Thyroid gland (tissue), 4 donors: ENCODE data around the gene EVA1A. TPM values are rescaled to one million over a fixed set of nuclear protein-coding genes. Genes with fewer than 3 reads are reported as not detected.

Experiments
- DNase-seq, 2 donors: peaks; one replicate each; pipeline ENCODE4 v3.0.0-alpha.2; 2019
- H3K27ac ChIP-seq, 3 donors: fragments of 200-600 bp; sonication (generic); 1 replicate in 2 of 3; 2 replicates in 1 of 3; pipeline ENCODE4 v1.5.1; 2016 to 2019; ENCODE audit warnings: mild to moderate bottlenecking in 1 of 3, moderate library complexity in 1 of 3
- H3K27me3 ChIP-seq: fragments of 200-600 bp; sonication (generic); one replicate; pipeline ENCODE4 v1.5.1; 2019
- H3K36me3 ChIP-seq, 2 donors: fragments of 200-600 bp; sonication (generic); one replicate each; pipeline ENCODE4 v1.5.1; 2016 to 2019
- H3K4me1 ChIP-seq, 2 donors: fragments of 200-600 bp; sonication (generic); one replicate each; pipeline ENCODE4 v1.5.1; 2017 to 2019
- H3K4me3 ChIP-seq, 3 donors: fragments of 200-600 bp; sonication (generic); replicated peaks in 1 of 3; 1 replicate in 2 of 3; 2 replicates in 1 of 3; pipeline ENCODE4 v1.5.1; 2016; ENCODE audit warnings: mild to moderate bottlenecking in 1 of 3
- H3K9me3 ChIP-seq: fragments of 200-600 bp; sonication (generic); one replicate; pipeline ENCODE4 v1.5.1; 2017
- POLR2A ChIP-seq, 2 donors: fragments of 450-650 bp; IDR thresholded peaks; one replicate each; pipeline ENCODE4 v1.6.1; 2017; ENCODE audit warnings: antibody characterized with exemption in 2 of 2, mild to moderate bottlenecking in 2 of 2, moderate library complexity in 1 of 2
- WGBS, 2 donors: methylation state at CpG; one replicate each; pipeline ENCODE4 v1.1.5; 2017; 5-methylcytosine and 5-hydroxymethylcytosine counted together
- intact Hi-C: fragments of 100-400 bp; cut with DNase I; formaldehyde crosslinking; loops from one replicate; pipeline ENCODE4 v1.15.1; 2023
- total RNA-seq, 4 donors: library from RNA; depleted of rRNA; stranded (reverse); fragments of >200 nt; gene quantifications; one replicate each; pipeline ENCODE4 v1.2.3, GENCODE V29; 2016
- TF ChIP-seq, protein P1 (sequence below), 6 experiments: fragments of 200-600 bp in 3 of 6; fragments of 450-650 bp in 3 of 6; sonication (generic) in 3 of 6; IDR thresholded peaks; one replicate each; pipeline ENCODE4 v1.5.1; 2016 to 2019; ENCODE audit warnings: antibody characterized with exemption in 6 of 6, mild to moderate bottlenecking in 2 of 6, inconsistent platforms in 1 of 6, moderate library complexity in 1 of 6

Gene EVA1A
- total RNA-seq, 4 donors from 2014 or later = 3.6 to 19.8 (median 12.3) TPM

DNA sequence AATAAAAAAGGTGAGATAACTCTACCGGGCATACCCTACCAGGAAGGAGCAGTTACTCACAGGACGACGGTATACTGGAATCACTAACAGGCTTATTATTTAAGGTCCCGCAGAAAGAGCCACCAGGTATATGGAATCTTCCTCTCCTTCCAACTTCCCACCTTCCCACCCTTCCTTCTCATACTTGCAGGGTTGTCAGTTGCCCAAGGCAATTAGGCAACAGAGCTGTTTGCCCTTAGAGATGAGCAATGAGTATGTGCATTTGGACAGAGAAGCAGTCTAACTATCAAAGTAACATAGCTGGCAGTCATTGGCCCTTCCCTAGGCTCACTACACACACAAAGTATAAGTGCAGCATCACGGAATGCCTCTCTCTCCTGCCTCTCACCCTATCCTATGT, 32.1 kb upstream of the EVA1A start:
- 90 to 91% methylated on average over 5 of the region's 5 CpGs for WGBS, 2 donors
- intact Hi-C loops = no loop called here
- no peak overlapping the region for H3K4me3 ChIP-seq
- H3K4me1 ChIP-seq = no peaks in the 10 kb centered on the region
- no peaks in the 10 kb centered on the region for H3K36me3 ChIP-seq
- no peaks in the 10 kb centered on the region for H3K27me3 ChIP-seq
- no peak for DNase-seq
- no peak for TF ChIP-seq POLR2A (IDR thresholded peaks at IDR 0.05)
- TF ChIP-seq, protein P1, sequence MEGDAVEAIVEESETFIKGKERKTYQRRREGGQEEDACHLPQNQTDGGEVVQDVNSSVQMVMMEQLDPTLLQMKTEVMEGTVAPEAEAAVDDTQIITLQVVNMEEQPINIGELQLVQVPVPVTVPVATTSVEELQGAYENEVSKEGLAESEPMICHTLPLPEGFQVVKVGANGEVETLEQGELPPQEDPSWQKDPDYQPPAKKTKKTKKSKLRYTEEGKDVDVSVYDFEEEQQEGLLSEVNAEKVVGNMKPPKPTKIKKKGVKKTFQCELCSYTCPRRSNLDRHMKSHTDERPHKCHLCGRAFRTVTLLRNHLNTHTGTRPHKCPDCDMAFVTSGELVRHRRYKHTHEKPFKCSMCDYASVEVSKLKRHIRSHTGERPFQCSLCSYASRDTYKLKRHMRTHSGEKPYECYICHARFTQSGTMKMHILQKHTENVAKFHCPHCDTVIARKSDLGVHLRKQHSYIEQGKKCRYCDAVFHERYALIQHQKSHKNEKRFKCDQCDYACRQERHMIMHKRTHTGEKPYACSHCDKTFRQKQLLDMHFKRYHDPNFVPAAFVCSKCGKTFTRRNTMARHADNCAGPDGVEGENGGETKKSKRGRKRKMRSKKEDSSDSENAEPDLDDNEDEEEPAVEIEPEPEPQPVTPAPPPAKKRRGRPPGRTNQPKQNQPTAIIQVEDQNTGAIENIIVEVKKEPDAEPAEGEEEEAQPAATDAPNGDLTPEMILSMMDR (IDR thresholded peaks at IDR 0.05) = no peak
- H3K27ac ChIP-seq = no peak overlapping the region
- no peaks in the 10 kb centered on the region for H3K9me3 ChIP-seq

DNA sequence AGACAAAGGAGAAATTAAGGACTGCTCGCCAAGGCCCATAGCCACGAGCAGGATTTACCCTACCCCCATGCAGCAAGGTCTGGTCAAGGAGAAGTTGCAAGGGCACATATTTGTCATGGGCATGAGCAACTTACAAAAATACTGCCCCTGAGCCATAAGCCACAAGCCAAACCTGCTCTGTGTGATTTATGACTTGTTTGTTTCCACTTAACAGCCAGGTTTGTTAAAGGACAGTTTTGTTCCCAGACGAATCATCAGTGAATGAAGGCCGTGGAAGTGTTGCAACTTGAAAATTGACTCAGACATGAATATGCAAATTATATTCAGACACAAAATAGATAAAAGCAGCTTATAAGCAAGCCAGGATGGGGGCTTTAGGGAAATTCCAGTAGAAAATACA, 31.3 kb upstream of the EVA1A start:
- no peaks in the 10 kb centered on the region for H3K4me1 ChIP-seq
- no peaks in the 10 kb centered on the region for H3K27me3 ChIP-seq
- H3K27ac ChIP-seq = no peak overlapping the region
- H3K36me3 ChIP-seq = no peaks in the 10 kb centered on the region
- H3K4me3 ChIP-seq = no peak overlapping the region
- no peak for TF ChIP-seq POLR2A (IDR thresholded peaks at IDR 0.05)
- TF ChIP-seq, protein P1 (IDR thresholded peaks at IDR 0.05) = no peak
- 70 to 75% methylated on average over 4 of the region's 4 CpGs for WGBS, 2 donors
- intact Hi-C loops = no loop called here
- no peaks in the 10 kb centered on the region for H3K9me3 ChIP-seq
- no peak for DNase-seq

- WGBS, 2 donors = 62 to 63% methylated on average over 4 of the region's 4 CpGs
- H3K27ac ChIP-seq = no peak overlapping the region
These were observed 28.8 kb upstream of the EVA1A start for GRCh38 chr2:75589391-75590105.

DNA sequence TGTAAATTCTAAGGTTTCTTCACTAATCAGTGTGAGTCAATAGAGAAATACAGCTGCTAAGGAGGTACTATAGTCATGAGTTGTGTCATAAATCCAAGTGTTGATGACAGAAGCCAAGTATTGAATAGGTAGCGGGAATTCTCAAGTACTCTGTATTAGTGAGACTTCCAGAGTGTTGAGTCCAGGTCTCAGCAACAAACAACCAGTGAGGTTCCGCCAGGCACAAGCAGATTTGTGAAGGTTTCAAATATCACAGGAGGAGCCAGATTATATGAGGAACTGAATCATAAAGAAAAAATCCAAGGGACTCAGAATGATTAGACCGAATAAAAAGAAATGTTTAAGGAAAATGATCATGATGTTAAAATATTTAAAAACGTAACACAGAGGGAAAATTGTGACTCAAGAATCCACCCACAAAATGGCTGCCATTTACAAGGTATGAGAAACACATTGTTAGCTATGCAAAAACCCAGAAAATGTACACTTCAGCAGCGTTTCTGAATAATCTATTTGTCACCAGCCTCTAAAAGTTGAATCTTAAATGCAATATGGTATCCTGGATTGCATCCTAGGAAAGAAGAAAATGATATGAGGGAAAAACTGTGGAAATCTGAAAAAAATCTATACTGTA, 27.3 kb upstream of the EVA1A start:
- Histone ChIP-seq H3K36me3 (no peaks in the 10 kb centered on the region), H3K27me3 (no peaks in the 10 kb centered on the region), H3K27ac (no peak overlapping the region), H3K9me3 (no peaks in the 10 kb centered on the region), H3K4me1 (no peaks in the 10 kb centered on the region), H3K4me3 (no peak overlapping the region)
- TF ChIP-seq POLR2A (IDR thresholded peaks at IDR 0.05) = no peak
- TF ChIP-seq, protein P1 (IDR thresholded peaks at IDR 0.05) = no peak
- intact Hi-C loops = no loop called here
- DNase-seq = no peak
- WGBS, 2 donors = 92% methylated on average over 5 of the region's 5 CpGs

More at GRCh38 chr2:75589391-75590105, 28.8 kb upstream of the EVA1A start:
- H3K4me3 ChIP-seq = no peak overlapping the region
- H3K9me3 ChIP-seq = no peaks in the 10 kb centered on the region
- no peaks in the 10 kb centered on the region for H3K4me1 ChIP-seq
- H3K36me3 ChIP-seq = no peaks in the 10 kb centered on the region
- intact Hi-C loops = no loop called here
- no peaks in the 10 kb centered on the region for H3K27me3 ChIP-seq
- TF ChIP-seq POLR2A (IDR thresholded peaks at IDR 0.05) = no peak
- TF ChIP-seq, protein P1 (IDR thresholded peaks at IDR 0.05) = no peak
- DNase-seq = no peak

- no peak overlapping the region for H3K4me3 ChIP-seq
- intact Hi-C loops = no loop called here
- H3K9me3 ChIP-seq = no peaks in the 10 kb centered on the region
- no peaks in the 10 kb centered on the region for H3K36me3 ChIP-seq
- no peaks in the 10 kb centered on the region for H3K4me1 ChIP-seq
- TF ChIP-seq, protein P1 (IDR thresholded peaks at IDR 0.05) = no peak
- no peak for TF ChIP-seq POLR2A (IDR thresholded peaks at IDR 0.05)
- WGBS, 2 donors = 91 to 92% methylated on average over 2 of the region's 2 CpGs
- H3K27me3 ChIP-seq = no peaks in the 10 kb centered on the region
- no peak overlapping the region for H3K27ac ChIP-seq
- no peak for DNase-seq
These were observed 26.2 kb upstream of the EVA1A start for GRCh38 chr2:75586971-75587370.
